Fibroblast of skin of back (primary cell): ENCODE measurements around the gene XYLT2.

Source experiments
- DNase-seq: peaks from one replicate; pipeline ENCODE4 v3.0.0-alpha.2; 2013

The XYLT2 gene

GRCh38 chr17:50352072-50352692 lies 6.3 kb downstream of the XYLT2 start:
- no peak for DNase-seq

DNA sequence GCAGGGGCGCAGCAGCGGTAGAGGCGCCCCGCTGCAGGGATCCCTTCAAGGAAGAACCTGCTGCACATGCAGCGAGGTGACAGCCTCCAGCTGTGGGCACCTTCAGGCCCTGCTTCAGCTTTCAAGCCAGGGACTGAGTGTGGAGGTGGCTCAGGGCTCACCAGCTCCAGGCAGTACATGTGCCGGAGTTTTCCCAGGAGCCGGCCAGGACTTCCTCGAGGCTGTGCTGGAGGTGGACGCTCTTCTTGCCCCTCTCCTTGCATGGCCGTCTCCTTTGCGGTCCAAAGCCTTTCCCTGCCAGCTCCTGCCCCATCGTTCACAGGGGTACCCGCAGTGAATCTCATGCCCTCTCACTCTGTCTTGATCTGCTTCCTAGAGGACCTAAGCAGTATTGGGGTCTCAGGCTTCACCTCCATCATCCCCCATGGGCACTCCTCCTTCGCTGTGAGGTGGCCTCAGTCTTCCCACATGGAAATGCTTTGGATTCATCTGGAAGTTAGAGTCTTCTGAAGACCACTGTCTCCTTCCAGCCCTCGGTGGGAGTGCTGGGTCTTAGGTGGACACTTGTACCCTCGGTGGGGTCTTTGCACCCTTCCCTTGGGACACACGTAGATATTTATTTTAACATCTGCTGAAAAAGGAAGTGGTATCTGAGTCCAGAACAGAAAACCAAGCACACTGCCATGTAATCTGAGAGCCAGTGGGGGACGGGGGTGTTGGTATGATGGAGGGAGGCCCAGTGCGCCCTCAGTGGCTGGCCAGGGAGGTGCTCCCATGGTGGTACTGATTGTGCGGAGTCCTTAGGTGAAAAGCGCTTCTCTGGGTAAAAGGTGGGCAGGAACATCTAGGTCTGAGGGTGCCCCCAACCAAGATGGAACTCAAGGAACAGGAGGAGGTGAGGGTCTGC lies 7.0 kb downstream of the XYLT2 start:
- no peak for DNase-seq

- DNase-seq, result no peak
Observed at GRCh38 chr17:50353600-50354195, 7.8 kb downstream of the XYLT2 start.

DNA sequence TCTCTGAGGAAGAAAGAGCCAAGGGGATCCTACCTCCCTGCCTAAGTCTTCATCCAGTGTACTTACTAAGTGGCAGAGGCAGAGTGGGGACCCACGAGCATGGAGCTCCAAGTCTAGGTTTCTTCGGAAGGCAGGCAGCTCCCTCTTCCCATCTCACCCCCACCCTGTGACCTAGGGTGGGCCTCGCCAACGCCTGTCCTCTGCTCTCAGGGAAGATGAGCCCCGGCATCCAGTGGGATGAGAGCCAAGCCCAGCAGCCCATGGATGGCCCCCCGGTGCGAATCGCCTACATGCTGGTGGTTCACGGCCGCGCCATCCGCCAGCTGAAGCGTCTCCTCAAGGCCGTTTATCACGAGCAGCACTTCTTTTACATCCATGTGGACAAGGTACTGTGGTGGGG lies 8.3 kb downstream of the XYLT2 start:
- DNase-seq, result no peak

DNA sequence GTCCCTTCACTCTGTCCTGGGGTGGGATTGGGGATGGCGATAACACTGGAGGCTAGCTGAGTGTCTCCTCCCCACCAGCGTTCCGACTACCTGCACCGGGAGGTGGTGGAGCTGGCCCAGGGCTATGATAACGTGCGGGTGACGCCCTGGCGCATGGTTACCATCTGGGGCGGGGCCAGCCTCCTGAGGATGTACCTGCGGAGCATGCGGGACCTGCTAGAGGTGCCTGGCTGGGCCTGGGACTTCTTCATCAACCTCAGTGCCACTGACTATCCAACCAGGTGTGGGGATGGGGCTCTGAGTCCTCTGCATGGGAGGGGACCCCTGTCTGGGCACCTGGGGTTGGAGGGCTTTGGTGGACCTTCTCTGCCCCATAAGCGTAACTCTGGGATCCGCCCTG lies 8.8 kb downstream of the XYLT2 start:
- DNase-seq, result no peak

DNA sequence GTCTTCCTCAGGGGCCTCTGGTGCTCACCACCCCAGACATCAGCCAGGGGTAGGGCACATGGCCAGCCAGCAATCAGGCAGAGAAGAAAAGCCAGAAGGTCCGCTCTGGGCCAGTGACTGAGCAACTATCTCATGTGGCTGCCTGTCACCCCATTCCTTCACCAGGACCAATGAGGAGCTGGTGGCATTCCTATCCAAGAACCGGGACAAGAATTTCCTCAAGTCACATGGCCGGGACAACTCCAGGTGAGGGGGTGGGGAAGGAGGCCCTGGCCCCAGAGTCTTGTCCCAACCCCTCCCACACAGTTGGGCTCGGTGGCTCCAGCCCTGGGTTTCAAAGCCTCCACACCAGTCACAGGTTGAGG lies 9.4 kb downstream of the XYLT2 start:
- DNase-seq, result no peak

- no peak for DNase-seq
Observed at GRCh38 chr17:50355701-50356341, 9.9 kb downstream of the XYLT2 start.

- no peak for DNase-seq
Observed at GRCh38 chr17:50356418-50356817, 10.5 kb downstream of the XYLT2 start.

- no peak for DNase-seq
Observed at GRCh38 chr17:50356892-50357510, 11.1 kb downstream of the XYLT2 start.

GRCh38 chr17:50358177-50358576 lies 12.3 kb downstream of the XYLT2 start:
- no peak for DNase-seq

DNA sequence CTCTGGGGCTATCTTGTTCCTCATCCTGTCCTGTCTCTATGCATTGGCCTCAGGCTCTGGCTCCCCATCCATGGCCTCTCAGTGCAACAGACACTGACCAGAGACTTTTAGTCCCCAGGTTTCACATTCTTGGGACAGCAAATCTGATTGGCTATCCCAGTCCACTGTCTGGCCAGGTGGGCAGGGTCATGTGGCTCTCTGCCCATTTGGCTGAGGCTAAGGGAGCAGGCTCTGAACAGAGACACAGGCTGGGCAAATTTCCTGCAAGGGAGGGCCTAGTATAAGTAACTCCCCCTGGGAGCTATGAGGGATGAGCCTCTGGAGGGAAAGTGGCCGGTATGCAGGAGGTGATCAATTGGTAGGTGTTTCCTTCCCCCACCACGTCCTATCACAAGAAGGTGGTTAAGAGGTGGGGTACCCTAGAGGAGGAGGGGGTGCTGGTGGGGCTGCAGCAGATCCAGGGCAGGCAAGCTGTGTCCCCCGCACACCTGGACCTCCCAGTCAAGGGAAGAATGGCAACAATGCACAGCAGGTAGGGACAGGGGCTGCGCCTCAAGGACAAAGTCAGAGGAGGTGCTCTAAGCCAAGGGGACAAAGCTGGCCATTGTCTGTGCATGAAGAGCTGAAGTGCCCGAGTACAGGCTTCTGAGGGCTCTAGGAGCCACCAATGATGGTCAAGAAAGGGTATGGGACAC lies 13.2 kb downstream of the XYLT2 start:
- no peak for DNase-seq

- DNase-seq, result no peak
Observed at GRCh38 chr17:50359998-50360461, 14.1 kb downstream of the XYLT2 start.

DNA sequence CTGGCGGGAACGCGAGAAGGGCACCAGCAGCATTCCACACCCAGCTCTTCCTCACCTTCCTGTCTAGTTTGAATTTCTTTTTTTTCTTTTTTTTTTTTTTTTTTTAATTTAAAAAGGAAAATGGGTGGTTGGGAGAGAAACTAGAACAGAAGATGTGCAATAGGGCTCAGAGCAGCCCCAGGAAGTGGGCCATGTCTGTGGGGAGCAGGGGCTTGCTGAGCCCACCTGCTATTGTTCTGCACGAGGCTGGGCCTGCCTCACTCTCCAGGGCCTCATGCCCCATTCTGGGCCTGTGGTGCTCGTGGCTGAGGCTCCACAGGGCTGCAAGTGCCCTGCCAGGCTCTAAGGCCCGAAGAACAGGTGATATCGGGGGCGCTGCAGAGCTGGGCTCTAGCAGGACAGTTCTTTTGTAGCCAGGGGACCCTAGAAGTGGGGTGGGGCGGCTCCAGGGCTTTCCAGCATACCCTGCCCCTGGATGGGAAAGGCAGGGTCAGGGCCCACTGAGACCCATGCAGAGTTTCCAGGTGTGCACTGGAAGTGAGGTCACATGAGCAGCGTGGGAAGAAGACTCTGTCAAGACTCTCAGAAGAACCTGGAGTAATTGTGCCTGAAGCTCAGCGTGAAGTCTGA lies 14.7 kb downstream of the XYLT2 start:
- DNase-seq, result no peak

GRCh38 chr17:50361561-50362480 lies 15.9 kb downstream of the XYLT2 start:
- DNase-seq, result peak; percentile 65

DNA sequence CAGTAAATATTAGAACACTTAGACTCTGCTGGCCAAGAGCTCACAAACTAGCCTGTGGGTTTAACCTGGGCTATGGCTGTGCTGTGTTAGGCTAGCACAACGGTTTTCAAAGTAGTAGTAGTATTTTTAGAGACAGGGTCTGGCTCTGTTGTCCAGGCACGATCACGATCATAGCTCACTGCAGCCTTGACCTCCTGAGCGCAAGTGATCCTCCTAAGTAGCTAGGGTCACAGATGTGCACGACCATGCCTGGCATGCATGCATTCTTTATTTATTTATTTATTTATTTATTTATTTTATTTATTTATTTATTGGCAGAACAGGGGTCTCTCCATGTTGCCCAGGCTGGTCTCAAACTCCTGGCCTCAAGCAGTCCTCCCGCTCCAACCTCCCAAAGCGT lies 16.7 kb downstream of the XYLT2 start:
- DNase-seq, result no peak

DNA sequence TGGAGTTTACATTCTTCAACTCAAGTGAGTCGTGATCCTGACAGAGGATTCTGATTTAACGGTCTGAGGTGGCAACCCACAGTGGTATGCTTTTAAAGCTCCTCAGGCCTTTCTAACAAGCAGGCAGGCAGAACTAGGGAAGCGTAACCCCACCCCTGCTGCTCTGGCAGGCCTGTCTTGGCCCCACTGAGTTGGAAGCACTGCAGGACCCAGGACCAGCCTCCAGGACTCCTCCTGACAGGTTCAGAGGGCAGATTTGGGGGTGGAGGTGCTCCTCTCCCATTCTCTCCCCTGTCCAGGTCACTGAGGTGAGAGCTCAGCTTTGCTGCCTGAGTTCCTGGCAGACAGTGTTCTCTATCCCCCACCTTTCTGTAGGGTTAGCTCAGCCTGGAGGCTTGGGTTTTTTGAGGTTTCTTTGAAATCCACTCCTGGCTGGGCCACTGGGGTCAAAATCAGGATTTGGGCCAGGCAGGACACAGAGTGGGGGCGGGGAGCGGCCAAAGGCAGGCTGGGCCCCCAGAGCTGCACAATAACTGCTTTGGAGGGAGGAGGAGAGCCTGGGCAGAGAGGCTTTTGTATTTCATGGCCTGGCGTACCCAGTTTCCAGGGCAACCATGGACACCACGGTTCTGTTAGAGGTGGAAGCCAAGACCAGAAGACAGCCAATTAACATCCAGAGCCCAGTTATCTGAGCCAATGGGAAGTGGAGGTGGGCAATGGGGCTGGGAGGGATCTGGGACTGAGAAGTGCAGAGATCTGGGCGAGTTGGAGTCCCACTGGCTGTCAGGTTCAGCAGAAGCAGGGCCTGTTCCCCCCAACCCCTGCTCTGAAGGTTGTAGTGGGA lies 17.5 kb downstream of the XYLT2 start:
- peak; percentile 28 for DNase-seq

GRCh38 chr17:50364061-50364458 lies 18.1 kb downstream of the XYLT2 start:
- no peak for DNase-seq

GRCh38 chr17:50364715-50365114 lies 18.8 kb downstream of the XYLT2 start:
- peak; percentile 61 for DNase-seq

DNA sequence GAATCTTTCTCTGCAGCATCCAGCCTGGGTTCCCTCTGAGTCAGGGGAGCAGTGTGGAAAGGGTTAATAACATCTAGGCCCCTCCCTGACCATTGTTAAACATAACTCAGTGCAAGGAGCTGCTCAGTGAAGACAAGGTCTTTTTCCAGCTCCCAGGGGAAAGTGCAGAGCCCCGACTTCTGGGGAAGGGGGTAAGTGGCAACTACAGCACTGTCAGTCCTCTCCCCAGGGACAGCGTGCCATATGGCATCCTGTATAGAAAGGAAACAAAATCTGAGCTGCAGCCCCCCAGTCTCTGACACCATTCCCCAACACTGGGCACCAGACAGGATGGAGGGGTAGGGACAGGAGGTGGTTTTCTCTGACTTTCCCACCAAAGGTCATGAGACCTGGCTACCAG lies 19.2 kb downstream of the XYLT2 start:
- no peak for DNase-seq
